Body of pancreas (tissue), 4 donors: ENCODE results near the gene F2.

Experiments used
- POLR2A ChIP-seq, 3 donors: fragments of 450-650 bp; IDR thresholded peaks; one replicate each; pipeline ENCODE4 v1.6.1; 2016; ENCODE audit warnings: antibody characterized with exemption in 3 of 3, mild to moderate bottlenecking in 2 of 3
- TF ChIP-seq, protein P1 (sequence below), 7 experiments: fragments of 450-650 bp in 4 of 7; fragments of 200-600 bp in 3 of 7; sonication (generic) in 3 of 7; IDR thresholded peaks; one replicate each; pipeline ENCODE4 v1.5.1; 2016 to 2019; ENCODE audit warnings: antibody characterized with exemption in 7 of 7

DNA sequence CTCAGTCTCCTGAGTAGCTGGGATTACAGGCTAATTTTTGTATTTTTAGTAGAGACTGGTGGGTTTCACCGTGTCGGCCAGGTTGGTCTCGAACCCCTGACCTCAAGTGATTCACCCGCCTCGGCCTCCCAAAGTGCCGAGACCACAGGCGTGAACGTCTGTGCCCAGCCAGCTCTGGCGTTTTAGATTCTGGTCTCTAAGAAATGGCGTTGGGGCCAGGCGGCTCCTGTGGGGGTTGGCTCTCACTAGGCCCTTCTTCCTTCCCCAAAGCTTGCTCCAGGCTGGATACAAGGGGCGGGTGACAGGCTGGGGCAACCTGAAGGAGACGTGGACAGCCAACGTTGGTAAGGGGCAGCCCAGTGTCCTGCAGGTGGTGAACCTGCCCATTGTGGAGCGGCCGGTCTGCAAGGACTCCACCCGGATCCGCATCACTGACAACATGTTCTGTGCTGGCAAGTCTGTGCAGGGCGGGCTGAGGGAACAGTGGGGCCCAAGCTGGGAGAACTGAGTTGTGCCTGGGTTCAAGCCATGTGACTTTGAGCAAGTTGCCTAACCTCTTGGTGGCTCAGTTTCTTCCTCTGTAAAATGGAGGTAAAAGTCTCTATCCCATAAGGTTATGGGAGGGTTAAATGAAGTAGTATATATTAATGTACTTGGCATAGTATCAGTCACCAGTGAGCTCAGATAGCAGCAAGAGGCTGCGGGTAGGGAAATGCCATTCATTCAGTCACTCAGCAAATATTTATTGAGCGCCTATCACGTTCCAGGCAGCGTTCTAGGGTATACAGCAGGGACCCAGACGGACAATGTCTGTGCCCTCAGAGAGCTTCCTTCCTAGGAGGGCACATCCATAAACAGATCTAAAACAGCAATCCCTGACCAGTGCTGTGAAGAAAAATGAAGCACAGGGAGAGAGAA, 10.4 kb downstream of the F2 start:
- TF ChIP-seq POLR2A (IDR thresholded peaks at IDR 0.05) = no peak
- TF ChIP-seq, protein P1, sequence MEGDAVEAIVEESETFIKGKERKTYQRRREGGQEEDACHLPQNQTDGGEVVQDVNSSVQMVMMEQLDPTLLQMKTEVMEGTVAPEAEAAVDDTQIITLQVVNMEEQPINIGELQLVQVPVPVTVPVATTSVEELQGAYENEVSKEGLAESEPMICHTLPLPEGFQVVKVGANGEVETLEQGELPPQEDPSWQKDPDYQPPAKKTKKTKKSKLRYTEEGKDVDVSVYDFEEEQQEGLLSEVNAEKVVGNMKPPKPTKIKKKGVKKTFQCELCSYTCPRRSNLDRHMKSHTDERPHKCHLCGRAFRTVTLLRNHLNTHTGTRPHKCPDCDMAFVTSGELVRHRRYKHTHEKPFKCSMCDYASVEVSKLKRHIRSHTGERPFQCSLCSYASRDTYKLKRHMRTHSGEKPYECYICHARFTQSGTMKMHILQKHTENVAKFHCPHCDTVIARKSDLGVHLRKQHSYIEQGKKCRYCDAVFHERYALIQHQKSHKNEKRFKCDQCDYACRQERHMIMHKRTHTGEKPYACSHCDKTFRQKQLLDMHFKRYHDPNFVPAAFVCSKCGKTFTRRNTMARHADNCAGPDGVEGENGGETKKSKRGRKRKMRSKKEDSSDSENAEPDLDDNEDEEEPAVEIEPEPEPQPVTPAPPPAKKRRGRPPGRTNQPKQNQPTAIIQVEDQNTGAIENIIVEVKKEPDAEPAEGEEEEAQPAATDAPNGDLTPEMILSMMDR (IDR thresholded peaks at IDR 0.05) = no peak
